Stimulated activated CD8-positive, alpha-beta memory T cell treated with anti-CD3 and anti-CD28 coated beads, Interleukin-4, amount 100 ng/mL, for 48 hours (primary cell): Measurements from ENCODE around the gene SLC15A2.
"Not testable (repeated sequence)": the region's sequence is repeated elsewhere in the genome, so short reads cannot be mapped to it uniquely, and the experiment has no call there.

Source experiments
- DNase-seq: peaks from one replicate; pipeline ENCODE4 v3.0.0-alpha.2; 2020

The SLC15A2 gene

DNA sequence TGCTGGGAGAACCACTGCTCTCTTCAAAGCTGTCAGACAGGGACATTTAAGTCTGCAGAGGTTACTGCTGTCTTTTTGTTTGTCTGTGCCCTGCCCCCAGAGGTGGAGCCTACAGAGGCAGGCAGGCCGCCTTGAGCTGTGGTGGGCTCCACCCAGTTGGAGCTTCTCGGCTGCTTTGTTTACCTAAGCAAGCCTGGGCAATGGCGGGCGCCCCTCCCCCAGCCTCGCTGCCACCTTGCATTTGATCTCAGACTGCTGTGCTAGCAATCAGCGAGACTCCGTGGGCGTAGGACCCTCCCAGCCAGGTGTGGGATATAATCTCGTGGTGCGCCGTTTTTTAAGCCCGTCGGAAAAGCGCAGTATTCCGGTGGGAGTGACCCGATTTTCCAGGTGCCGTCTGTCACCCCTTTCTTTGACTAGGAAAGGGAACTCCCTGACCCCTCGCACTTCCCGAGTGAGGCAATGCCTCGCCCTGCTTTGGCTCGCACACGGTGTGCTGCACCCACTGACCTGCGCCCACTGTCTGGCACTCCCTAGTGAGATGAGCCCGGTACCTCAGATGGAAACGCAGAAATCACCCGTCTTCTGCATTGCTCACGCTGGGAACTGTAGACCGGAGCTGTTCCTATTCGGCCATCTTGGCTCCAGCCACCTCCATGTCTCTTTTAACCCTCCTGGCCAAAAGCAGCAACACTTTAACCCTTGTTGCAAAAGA lies 44.1 kb downstream of the SLC15A2 start:
- not testable (repeated sequence) for DNase-seq

DNA sequence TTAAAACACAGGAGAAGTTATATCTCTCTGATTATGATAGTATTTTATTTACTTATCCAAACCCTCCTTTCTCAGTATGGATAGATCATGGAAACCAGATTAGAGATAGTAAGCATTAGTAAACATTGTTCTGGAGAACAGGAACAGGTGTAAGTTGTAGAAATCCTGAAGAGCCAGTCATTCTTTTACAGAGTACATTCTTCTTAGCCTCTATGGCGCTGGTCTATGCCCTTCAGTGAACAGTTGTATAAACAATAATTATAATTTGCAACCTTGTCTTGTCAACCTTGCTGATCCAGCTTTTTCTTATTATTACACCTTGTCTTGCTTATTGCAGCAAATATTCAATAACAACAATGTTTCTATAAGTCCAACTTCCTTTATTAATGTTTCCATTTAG lies 47.4 kb downstream of the SLC15A2 start:
- no peak for DNase-seq

DNA sequence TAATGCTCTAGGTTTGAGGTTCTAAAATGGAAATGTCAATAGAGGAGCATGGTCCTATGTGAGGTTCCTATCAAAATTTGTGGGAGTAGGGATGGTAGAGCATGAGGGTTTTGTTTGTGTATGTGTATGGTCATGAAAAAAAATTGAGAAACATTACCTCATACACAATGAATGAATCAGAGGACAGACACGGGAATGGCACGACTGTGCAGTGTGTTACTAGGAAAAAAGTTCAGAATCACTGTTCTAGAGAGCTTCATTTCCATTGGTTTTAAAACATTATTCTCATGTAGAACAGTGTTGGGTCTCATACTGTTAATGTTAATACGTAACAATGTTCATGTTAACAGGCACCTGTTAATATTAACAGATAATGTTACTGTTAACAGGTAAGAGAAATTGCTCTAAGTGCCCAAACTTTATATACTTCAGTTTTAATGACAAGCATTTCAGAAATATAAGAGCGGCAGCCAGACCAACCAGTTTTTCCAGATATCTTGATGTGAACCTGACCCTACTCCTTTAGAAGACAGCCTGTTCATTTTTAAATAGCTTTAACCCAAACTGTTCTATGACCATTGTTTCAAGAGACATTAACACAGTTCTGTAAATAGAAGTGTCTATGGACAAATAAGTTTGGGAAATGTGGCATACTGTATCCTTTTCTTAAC lies 48.0 kb downstream of the SLC15A2 start:
- DNase-seq = no peak

DNA sequence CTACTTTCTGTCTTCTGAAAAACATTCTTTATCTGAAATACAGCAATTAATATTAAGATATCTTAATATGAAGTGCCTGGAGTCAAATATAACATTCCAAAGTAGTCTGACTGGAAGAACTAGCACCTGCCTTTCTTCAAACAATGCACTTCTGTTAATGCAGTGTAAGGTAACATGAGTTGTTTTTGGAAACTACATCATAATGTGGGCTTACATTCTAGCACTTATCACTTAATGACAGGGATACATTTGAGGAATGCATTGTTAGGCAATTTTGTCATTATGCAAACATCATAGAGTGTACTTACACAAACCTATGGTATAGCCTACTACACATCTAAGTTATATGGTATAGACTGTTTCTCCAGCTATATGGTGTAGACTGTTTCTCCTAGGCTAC lies 49.2 kb downstream of the SLC15A2 start:
- no peak for DNase-seq

DNA sequence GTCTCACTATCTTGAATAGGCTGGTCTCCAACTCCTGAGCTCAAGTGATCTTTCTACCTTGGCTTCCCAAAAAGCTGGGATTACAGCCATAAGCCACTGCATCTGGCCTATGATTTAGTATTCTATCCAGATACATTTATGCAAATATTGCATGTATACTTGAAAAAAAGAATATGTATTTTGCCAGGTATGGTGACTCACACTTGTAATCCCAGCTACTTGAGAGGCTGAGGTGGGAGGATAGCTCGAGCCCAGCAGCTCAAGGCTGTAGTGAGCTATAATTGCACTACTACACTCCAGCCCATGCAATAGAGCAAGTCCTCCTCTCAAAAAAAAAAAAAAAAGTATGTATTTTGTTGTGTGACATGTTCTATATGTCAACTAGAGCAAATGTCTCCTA lies 54.4 kb downstream of the SLC15A2 start:
- DNase-seq = no peak

DNA sequence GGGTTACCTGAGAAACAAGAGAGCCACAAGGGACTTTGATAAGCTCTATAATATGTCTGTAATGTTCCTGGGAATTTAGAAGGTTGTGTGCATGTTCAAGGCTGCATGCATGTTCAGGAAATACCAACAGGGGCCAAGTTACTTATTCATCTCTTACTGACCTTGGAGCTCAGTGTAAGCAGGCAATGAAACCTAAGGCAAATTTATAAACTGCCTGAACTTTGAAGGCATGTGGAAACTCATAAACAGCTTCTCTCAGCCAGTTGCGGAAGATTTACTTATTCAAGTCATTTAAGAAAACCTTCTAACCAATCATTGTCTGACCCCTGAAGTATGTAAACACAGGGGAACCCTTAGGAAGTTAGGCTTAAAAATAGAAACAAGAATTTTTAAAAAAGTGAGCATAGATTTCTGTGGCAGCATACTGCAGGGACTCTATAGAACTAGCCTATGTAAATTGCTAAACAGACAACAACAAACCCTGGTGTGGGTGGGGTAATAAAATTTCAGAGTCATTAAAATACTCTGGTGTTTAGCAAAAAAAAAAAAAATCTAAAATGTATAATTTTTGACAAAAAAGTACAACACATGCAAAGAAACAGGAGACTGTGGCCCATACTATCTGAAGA lies 57.2 kb downstream of the SLC15A2 start:
- DNase-seq = no peak

DNA sequence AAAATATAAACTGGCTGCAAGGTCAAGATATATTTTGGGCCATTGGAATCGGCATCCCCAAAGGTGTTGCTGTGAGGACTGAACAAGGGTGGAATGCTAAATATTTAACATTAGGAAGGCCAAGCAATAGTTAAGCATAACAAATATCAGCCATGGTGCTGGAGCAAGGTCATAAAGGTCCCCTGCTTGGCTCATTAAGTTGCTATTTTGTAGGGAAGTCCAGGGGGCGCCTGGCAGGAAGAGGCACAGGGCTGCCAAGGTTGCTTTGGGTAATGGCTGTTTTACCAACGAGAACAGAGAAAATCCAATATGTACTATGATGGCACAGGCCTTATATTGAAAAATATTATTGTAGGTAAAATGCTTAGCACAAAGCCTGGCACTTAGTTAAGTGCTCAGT lies 62.2 kb downstream of the SLC15A2 start:
- DNase-seq = no peak

DNA sequence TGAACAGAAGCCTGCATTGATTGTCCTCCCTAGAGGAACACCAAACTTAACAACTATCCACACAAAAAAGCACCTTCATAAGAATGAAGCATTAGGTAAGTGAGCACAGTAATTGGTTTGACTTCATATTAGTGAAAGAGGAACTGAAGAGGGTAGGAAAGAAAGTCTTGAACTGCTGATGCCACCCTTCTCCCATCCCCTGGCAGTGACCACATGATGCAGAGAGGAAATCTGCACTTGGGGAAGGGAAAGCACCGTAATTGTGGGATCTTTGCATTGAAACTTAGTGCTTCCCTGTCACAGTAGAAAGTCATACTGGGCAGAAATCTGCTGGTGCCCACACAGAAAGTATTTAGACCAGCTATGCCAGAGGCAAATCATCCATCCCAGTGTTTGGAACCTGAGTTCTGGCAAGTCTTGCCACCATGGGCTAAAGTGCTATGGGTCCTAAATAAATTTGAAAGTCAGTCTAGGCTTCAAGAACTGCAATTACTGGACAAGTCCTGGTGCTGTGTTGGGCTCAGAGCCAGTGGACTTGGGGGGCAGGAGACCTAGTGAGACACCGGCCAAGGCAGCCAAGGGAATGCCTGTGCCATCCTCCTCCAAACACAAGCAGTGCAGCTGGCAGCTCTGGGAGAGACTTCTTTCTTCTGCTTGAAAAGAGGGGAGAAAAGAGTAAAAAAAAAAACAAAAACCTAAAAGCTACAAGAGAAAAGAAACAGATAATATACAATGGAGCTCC lies 63.6 kb downstream of the SLC15A2 start:
- no peak for DNase-seq

DNA sequence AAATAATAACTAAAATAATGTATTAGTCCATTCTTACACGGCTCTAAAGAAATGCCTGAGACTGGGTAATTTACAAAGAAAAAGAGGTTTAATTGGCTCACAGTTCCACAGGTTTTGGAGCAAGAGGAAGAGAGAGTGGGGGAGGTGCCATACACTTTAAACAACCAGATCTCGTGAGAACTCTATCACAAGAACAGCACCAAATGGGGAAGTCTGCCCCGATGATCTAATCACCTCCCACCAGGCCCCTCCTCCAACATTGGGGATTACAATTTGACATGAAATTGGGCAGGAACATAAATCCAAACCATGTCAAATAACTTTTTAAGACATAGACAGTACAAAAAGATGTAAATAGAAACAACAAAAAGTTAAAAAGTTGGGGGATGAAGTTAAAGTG lies 64.6 kb downstream of the SLC15A2 start:
- no peak for DNase-seq

DNA sequence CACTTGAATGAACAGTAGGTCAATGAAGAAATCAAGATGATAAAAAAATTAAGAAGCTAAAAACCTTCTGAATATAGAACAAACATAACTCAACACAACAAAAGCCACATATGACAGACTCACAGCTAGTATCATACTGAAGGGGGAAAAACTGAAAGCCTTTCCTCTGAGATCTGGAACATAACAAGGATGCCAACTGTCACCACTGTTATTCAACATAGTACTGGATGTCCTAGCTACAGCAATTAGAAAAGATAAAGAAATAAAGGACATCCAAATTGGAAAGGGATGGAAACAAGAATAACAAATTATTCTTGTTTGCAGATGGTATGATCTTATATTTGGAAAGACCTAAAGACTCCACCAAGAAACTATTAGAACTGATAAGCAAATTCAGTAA lies 67.1 kb downstream of the SLC15A2 start:
- DNase-seq = no peak

DNA sequence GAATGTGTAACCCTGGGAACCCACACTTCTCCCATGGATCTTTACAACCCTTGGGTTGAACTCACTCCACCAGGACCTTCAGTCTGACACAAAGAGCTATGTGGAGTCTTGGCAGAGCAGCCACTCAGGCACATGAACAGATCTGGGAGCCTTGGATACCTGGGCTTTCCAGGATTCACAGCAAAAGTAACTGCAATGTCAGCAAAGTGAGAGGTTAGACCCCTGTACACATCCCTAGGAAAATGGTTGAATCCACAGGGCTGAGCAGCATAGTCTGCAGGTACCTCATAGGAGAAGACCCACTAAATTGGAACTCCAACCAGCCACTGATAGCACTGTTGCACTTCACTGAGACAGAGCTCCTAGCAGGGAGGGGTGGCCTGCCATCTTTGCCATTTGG lies 68.2 kb downstream of the SLC15A2 start:
- DNase-seq = no peak

DNA sequence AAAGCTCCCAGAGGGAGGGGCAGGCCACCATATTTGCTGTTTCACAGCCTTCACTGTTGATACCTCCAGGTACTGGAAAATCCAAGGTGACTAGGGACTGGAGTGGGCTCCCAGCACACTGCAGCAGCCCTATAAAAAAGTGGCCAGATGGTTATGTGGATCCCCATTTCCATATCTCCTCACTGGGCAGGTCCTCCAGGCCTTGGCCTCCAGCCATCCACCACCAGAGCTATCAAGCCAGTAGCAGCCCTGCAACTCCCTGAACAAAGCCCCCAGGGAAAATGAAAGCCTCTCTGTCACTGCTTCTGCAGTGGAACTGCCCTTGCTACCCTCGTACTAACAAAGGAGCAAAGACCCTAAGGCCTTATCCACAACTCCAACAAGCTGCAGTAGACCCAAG lies 69.4 kb downstream of the SLC15A2 start:
- no peak for DNase-seq

DNA sequence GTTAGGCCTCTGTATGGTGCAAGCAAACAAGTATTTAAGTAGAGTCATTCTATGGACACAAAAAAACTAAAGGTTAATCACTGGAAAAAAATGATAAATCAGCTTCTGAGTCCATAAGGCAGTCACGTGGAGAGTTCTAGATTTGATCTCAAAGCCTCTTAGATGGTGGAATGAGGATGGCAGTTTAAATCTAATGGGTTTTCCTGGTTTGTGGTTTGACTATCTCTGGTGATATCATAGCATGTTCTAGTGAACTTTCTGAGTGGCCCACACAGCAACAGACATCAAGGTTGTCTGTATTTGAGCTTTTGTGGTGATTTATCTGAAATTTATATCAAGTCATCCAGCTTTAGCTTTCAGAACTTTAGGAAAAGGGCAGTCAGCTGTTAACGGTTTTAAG lies 75.4 kb downstream of the SLC15A2 start:
- DNase-seq = no peak

DNA sequence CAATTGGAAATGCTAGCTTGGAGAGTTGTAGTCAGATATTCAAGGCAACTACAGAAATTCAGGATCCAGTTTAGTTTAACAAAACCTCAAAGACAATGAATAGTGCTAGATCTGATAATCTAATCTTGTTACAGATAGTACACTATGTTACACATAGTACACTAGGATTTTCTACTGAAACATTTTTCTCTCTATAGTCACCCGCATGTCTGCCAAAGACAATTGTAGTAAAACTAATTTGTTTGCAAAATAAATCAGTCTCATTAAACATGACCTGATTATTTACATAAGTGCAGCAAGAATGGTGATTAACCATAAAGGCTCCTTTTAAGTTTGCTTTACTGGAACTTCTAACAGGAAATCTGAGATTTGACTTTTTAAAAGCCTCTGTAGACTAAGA lies 75.8 kb downstream of the SLC15A2 start:
- DNase-seq = no peak

DNA sequence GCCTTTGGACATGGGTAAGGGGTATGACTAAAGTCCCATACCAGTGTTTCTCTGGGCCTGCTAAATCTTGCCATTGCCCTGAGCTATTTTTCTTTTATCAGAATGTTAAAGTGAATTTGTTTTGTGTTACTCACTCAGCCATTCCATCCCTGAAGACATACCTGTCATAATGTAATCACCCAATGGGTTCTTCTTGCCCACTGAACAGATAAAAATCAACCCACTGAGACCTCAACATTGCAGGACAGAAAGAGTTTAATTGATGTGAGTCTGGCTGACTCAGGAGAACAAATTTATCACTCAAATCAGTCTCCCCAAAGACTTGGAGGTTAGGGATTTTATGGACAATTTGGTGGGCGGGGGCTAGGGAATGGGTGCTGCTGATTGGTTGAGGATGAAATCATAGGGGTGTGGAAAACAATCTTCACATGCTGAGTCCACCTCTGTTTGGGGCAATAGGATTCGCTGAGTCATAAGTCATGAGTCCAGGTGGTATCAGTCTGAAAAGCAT lies 80.5 kb downstream of the SLC15A2 start:
- DNase-seq = no peak

DNA sequence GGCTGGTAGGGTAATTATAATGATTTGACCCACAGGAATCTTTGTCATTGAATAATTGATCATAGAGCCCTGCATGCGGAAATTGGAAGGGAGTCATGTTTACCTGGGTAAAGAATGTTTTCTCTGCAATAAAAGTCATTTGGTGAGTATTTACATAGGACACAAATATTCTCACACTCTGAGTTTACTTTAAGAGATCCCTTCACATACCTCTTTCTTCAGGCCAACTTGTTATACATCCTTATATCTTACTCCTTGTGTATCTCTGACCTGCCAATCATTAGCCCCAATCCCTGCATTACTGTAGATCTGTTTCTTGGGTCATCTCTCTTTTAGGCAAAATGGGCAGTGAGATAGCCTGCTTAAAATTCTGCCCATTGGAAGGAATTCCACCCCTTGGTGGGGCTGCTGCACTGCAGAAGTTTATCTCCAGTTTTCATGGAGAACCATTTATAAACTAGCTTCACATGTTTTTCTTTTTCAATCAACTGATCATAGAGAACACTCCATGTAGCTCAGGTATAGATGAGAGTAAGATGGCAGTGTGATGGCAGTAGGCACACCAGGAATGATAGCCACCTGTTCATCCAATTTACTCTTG lies 81.6 kb downstream of the SLC15A2 start:
- DNase-seq = no peak

DNA sequence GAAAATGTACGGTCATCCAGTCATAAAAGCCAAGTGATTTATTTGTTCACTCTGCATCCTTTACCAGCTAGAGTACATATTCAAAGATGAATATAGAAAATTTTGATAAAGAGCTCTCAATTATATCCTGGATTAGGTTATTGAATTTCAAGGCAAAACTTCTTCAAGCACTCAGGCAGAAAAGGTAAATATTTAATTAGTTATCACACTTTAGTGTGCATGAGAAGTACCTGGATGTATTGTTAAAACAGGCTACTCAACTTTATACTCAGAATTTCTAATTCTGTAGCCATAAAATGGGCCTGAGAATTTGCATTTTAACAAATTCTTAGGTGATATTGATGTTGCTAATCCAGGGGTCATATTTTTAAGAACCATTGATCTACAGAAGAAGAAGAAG lies 82.5 kb downstream of the SLC15A2 start:
- DNase-seq = no peak

DNA sequence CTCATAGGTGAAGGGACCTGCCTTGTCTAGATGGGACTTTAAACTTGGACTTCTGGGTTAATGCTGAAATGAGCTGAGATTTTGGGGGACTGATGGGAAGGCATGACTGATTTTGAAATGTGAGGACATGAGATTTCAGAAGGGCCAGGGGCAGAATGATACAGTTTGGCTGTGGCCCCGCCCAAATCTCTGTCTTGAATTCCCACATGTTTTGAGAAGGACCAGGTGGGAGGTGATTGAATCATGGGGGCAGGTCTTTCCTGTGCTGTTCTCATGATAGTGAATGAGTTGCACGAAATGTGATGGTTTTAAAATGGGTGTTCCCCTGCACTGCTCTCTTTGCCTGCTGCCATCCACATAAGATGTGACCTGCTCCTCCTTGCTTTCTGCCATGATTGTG lies 85.0 kb downstream of the SLC15A2 start:
- DNase-seq = no peak

DNA sequence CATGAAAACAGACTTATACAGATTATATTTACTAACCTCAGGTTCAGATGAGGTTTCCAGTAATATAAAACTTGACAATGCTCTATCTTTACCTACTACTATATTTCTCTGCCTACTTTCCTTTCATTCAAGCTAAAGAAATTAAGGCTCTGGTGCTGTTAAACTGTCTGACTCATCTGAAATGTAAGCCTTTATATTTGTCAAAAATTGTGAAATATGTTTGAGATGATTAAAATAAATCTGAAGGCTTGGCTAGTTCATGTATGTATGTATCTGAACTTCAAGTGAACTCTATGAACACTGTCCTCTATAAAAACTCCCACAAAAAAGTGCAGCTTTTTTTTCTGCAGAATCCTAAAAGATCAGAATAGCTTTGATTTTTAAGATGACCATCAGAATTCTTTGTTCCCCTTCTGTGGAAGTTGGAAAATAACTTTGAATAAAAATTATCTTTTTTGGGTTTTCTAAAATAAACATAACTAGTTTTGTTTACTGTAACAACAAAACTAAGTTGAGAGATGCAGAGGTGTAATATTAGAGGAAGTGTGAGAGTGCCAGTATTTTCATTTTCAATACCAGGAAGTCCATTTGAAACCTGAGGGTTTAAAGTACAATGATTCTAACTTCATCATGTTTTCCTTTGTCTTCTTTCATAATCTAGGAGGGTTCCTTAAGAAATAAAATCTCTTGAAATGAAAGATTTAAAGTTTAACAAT lies 85.7 kb downstream of the SLC15A2 start:
- DNase-seq = no peak

DNA sequence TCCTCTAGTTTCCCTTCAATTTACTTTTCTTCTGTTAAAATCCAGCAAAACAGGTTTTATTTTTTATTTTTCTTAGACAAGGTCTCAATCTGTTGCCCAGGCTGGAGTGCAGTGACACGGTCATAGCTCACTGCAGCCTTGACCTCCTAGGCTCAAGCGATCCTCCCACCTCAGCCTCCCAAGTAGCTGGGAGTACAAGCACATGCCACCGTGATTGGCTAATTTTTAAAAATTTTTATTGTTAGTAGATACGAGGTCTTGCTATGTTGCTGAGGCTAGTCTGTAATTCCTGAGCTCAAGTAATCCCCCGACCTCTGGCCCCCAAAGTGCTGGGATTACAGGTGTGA lies 86.2 kb downstream of the SLC15A2 start:
- DNase-seq = no peak

DNA sequence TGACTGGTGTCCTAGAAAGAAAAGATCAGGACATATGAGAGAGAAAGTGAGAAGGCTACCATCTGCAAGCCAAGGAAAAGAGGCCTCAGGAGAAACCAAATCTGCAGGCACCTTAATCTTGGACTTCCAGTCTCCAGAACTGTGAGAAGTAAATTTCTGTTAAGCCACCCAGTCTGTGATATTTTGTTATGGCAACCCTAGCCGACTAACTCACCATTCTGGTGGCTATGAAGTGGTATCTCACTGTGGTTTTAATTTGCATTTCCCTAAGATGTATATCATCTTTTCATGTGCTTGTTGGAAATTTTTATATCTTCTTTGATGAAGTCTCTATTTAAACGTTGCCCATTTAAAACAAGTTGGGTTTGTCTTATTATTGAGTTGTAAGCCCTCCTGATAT lies 87.3 kb downstream of the SLC15A2 start:
- no peak for DNase-seq

DNA sequence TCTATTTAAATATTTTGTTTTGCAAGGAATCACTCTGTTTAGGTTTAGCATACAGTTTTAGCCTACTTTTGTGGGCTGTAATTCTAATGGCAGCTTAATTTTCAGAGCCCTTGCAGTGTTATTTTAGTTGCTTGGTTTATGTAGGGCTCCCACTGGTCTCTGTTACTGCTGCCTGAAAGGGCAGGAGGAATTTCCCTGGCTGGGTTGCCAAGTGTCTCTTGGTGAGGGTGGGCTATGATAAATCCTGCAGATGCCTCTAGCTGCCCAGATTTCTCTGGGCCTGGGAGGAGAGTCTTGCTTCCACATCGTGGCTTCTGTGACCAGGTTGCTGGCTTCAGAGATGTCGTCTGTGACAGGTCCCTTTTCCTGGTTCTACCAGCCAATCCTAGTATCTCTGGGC lies 91.6 kb downstream of the SLC15A2 start:
- no peak for DNase-seq

DNA sequence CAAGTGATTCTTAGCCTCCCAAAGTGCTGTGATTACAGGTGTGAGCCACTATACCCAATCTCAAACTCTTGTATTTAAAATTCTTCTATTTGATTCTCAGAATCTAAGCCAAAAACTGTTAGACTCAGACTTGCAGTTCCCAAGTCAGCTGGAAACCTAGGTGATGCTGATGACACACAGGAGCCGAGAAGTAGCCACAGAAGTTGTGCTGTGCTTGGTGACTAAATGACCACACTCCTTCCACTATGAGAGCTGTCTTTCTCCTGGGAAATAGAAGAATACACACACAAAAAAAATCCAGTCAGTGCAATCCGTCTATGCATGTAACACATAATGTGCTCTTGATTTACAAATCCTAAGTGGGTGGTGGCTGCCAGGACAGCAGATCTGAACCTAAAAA lies 93.9 kb downstream of the SLC15A2 start:
- no peak for DNase-seq
